Smooth muscle cell (in vitro differentiated cells): ENCODE measurements around the gene SHISAL1. TPM values are rescaled to one million over a fixed set of nuclear protein-coding genes. Genes with fewer than 3 reads are reported as not detected.

Experiments
- DNase-seq: peaks from one replicate; lab custom pipeline; 2025; ENCODE audit not compliant: unreplicated experiment; lab: John Stamatoyannopoulos, UW
- H2AFZ ChIP-seq: fragments of 200-600 bp; sonication (generic); 2 replicates; pipeline ENCODE4 v1.6.0; 2016; ENCODE audit warnings: antibody characterized with exemption, low read depth, mild to moderate bottlenecking
- H3F3A ChIP-seq: fragments of 200-600 bp; sonication (generic); 2 replicates; pipeline ENCODE4 v1.6.0; 2017; ENCODE audit warnings: antibody characterized with exemption, low read depth
- H3K27ac ChIP-seq: fragments of 200-600 bp; sonication (generic); 2 replicates; pipeline ENCODE4 v1.5.1; 2016; ENCODE audit warnings: low read depth, mild to moderate bottlenecking
- H3K27me3 ChIP-seq: fragments of 200-600 bp; sonication (generic); 2 replicates; pipeline ENCODE4 v1.6.1; 2016; ENCODE audit warnings: low read depth, mild to moderate bottlenecking
- H3K36me3 ChIP-seq: fragments of 200-600 bp; sonication (generic); 2 replicates; pipeline ENCODE4 v1.5.1; 2016; ENCODE audit warnings: low read depth
- H3K4me1 ChIP-seq: fragments of 200-600 bp; sonication (generic); 2 replicates; pipeline ENCODE4 v1.5.1; 2016; ENCODE audit warnings: low read depth
- H3K4me2 ChIP-seq: fragments of 200-600 bp; sonication (generic); 2 replicates; pipeline ENCODE4 v1.6.0; 2016; ENCODE audit warnings: mild to moderate bottlenecking
- H3K4me3 ChIP-seq: fragments of 200-600 bp; sonication (generic); 2 replicates; pipeline ENCODE4 v1.5.1; 2016; ENCODE audit warnings: mild to moderate bottlenecking
- H3K79me2 ChIP-seq: fragments of 200-600 bp; sonication (generic); 2 replicates; pipeline ENCODE4 v1.6.0; 2016; ENCODE audit warnings: low read depth, mild to moderate bottlenecking
- H3K9ac ChIP-seq: fragments of 200-600 bp; sonication (generic); 2 replicates; pipeline ENCODE4 v1.6.0; 2016; ENCODE audit warnings: low read depth
- H3K9me3 ChIP-seq: fragments of 200-600 bp; sonication (generic); replicated peaks from 2 replicates; pipeline ENCODE4 v1.5.1; 2016; ENCODE audit warnings: low read depth
- H4K20me1 ChIP-seq: fragments of 200-600 bp; sonication (generic); 2 replicates; pipeline ENCODE4 v1.6.0; 2016; ENCODE audit warnings: low read depth
- CTCF ChIP-seq: fragments of 200-600 bp; sonication (generic); IDR thresholded peaks from 2 replicates; pipeline ENCODE4 v1.5.1; 2017; ENCODE audit warnings: borderline replicate concordance, mild to moderate bottlenecking, antibody characterized with exemption; ENCODE audit not compliant: insufficient read depth, poor library complexity, severe bottlenecking
- WGBS: methylation state at CpG from one replicate; pipeline ENCODE4 v1.1.7; 2016; ENCODE audit warnings: low lambda C conversion rate; 5-methylcytosine and 5-hydroxymethylcytosine counted together
- polyA plus RNA-seq: library from polyadenylated mRNA; unstranded; fragments of >200 nt; fragmentation: Nextera tagmentation; extraction: Ambion mirVana; gene quantifications from 2 replicates; pipeline ENCODE4 v1.2.1, GENCODE V29; 2016
- total RNA-seq: library from RNA; depleted of rRNA; stranded (reverse); fragments of >200 nt; gene quantifications from 2 replicates; pipeline ENCODE4 v1.2.3, GENCODE V29; 2014

The SHISAL1 gene
- total and polyA plus RNA-seq, 2 experiments from 2014 or later = 0.78 to 1.9 TPM

- Histone ChIP-seq H3K36me3 (no peaks in the 10 kb centered on the region), H4K20me1 (no peaks in the 10 kb centered on the region), H3K4me2 (peak overlapping the region; percentile 85), H2AFZ (no peak overlapping the region), H3K4me1 (peaks cover 16% of the 10 kb centered on the region), H3F3A (no peaks in the 10 kb centered on the region), H3K4me3 (peak overlapping the region; percentile 45), H3K79me2 (no peaks in the 10 kb centered on the region), H3K27ac (no peak overlapping the region), H3K9ac (no peak overlapping the region), H3K27me3 (peaks cover 50% of the 10 kb centered on the region), H3K9me3 (no peaks in the 10 kb centered on the region)
- no peak for DNase-seq
- TF ChIP-seq CTCF = no peak
- WGBS = 47% methylated on average over 12 of the region's 12 CpGs
These were observed 17.5 kb upstream of the SHISAL1 start for GRCh38 chr22:44330188-44330743.

- TF ChIP-seq CTCF = no peak
- Histone ChIP-seq H3K4me1 (peaks cover 20% of the 10 kb centered on the region), H3K36me3 (no peaks in the 10 kb centered on the region), H3K9me3 (no peaks in the 10 kb centered on the region), H3K4me3 (no peak overlapping the region), H3F3A (no peaks in the 10 kb centered on the region), H4K20me1 (no peaks in the 10 kb centered on the region), H3K27ac (no peak overlapping the region), H3K4me2 (no peak overlapping the region), H2AFZ (no peak overlapping the region), H3K9ac (no peak overlapping the region), H3K79me2 (no peaks in the 10 kb centered on the region), H3K27me3 (peaks cover 56% of the 10 kb centered on the region)
- 74% methylated on average over 17 of the region's 17 CpGs for WGBS
- no peak for DNase-seq
These were observed 16.5 kb upstream of the SHISAL1 start for GRCh38 chr22:44329179-44329796.

- TF ChIP-seq CTCF = no peak
- no peak for DNase-seq
- no peaks in the 10 kb centered on the region for H3K9me3 ChIP-seq
- no peaks in the 10 kb centered on the region for H3K36me3 ChIP-seq
- no peak overlapping the region for H3K4me2 ChIP-seq
- no peak overlapping the region for H3K27ac ChIP-seq
- H4K20me1 ChIP-seq = no peaks in the 10 kb centered on the region
- WGBS = 72% methylated on average over 5 of the region's 5 CpGs
- H3K4me3 ChIP-seq = no peak overlapping the region
- peaks cover 20% of the 10 kb centered on the region for H3K4me1 ChIP-seq
- no peak overlapping the region for H3K9ac ChIP-seq
- no peaks in the 10 kb centered on the region for H3K79me2 ChIP-seq
- no peak overlapping the region for H2AFZ ChIP-seq
- H3K27me3 ChIP-seq = peaks cover 58% of the 10 kb centered on the region
- no peaks in the 10 kb centered on the region for H3F3A ChIP-seq
These were observed 16.0 kb upstream of the SHISAL1 start for GRCh38 chr22:44328762-44329161.

GRCh38 chr22:44328326-44328725 is 15.6 kb upstream of the SHISAL1 start:
- peaks cover 53% of the 10 kb centered on the region for H3K27me3 ChIP-seq
- peaks cover 20% of the 10 kb centered on the region for H3K4me1 ChIP-seq
- H3K9me3 ChIP-seq = no peaks in the 10 kb centered on the region
- no peaks in the 10 kb centered on the region for H4K20me1 ChIP-seq
- no peak overlapping the region for H3K9ac ChIP-seq
- no peak overlapping the region for H2AFZ ChIP-seq
- no peak overlapping the region for H3K27ac ChIP-seq
- 87% methylated on average over 6 of the region's 6 CpGs for WGBS
- DNase-seq = no peak
- no peak overlapping the region for H3K4me3 ChIP-seq
- TF ChIP-seq CTCF = no peak
- H3K4me2 ChIP-seq = no peak overlapping the region
- no peaks in the 10 kb centered on the region for H3K79me2 ChIP-seq
- no peaks in the 10 kb centered on the region for H3F3A ChIP-seq
- H3K36me3 ChIP-seq = no peaks in the 10 kb centered on the region
